GM19240 (cell line): Measurements from ENCODE around the gene OSGEPL1.
"Not testable (repeated sequence)": the region's sequence is repeated elsewhere in the genome, so short reads cannot be mapped to it uniquely, and the experiment has no call there.

Experiments used
- DNase-seq: peaks from one replicate; pipeline ENCODE4 v3.0.0; 2011; ENCODE audit warnings: low spot score; ENCODE audit not compliant: insufficient read length

The OSGEPL1 gene

DNA sequence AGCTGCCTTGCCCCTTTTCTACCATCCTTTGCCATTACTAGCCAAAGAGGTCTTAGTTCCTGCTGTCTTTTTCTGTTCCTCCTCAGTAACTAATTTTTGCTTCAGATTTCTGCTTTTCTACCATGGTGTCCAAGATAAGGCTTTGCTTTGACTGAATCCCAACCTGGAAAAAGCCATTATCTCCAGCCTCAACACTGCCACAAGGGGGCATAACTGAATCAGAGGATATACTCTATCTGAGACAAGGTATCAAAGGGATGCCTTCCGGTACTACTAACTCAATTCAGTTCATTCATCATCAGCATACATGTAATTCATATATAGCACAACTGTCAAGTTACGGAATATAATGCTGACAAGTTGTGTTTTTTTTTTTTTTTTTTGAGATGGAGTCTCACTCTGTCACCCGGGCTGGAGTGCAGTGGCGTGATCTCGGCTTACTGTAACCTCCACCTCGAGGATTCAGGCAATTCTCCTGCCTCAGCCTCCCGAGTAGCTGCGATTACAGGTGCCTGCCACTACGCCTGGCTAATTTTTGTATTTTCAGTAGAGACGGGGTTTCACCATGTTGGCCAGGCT lies 11.4 kb downstream of the OSGEPL1 start:
- peak; percentile 8 for DNase-seq

DNA sequence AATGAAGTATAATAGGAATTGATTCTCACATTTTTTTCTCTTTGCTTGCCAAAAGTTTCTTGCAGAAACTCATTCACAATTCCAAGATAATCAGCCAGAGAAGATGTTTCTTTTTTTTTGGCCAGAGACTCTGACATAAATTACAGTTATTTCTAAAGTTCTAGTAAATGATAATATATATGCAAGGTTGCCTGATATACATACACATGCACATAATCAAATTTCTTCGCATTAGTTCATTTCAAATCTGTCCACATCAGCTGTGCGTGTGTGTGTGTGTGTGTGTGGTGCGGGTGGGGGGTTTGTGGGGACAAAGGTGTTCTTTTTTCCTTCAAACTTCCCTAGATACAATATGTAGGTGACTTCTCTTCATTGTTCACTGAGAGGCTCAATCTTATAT lies 33.2 kb downstream of the OSGEPL1 start:
- DNase-seq = no peak

DNA sequence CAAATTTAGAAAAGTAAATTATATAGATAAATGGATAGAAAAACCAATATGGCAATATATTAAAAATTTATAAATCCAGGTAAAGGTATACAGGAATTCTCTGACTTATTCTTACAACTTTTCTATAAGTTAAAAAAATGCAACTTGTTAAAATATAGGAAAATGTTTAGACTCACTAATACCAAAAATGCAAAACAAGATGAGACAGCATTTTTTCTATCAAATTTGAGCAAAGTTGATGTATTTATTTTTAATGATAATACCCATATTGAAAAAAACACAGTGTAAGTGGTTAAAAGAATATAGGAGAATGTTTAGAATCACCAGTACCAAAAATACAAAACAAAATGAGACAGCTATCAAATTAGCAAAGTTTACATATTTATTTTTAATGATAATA lies 35.7 kb downstream of the OSGEPL1 start:
- no peak for DNase-seq

DNA sequence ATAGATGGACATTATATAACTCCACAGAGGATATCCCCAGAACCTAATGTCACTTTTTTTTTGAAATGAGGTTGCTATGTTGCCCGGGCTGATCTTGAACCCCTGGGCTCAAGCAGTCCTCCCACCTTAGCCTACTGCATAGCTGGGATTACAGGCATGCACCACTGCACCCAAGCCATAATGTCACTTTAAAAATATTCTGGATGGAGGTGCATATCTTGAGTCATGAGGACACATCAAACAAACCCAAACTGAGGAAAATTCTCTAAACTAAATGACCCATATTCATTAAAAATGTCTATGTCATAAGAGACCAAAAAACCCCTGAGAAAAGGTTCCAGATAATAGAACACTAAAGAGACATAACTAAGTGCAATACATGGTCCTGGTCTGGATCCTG lies 36.3 kb downstream of the OSGEPL1 start:
- DNase-seq = no peak

DNA sequence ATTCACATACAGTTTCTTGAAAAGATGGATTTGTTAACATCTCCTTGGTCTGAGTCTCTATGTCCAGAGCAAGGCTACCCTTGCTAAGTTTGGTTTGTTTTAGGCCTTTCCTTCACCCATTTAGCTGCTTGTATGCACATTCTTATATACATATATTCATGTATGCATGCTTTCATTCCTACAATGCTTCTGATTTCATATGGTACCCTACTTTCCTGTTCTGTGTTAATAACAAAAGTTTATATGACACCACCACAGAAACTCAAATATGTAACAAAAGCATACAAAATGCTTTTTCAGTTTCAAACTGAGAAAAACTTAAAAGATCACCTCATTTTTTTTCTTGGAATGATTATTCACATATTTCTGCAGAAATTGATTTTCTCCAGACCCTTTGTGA lies 39.4 kb downstream of the OSGEPL1 start:
- no peak for DNase-seq

DNA sequence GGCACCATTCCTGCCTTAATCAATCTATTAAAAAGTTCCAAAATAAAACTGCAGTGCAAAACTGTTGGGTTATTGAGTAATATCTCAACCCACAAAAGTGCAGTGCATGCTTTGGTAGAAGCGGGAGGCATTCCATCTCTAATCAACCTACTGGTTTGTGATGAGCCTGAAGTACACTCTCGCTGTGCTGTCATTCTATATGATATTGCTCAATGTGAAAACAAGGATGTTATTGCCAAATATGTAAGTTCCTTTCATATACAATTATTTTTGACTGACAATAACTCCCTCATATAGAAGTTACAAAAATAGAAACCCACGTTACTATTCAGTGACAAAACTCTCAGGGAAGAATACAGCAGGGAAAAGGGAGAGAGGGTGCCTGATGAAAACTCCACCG lies 43.0 kb downstream of the OSGEPL1 start:
- no peak for DNase-seq

DNA sequence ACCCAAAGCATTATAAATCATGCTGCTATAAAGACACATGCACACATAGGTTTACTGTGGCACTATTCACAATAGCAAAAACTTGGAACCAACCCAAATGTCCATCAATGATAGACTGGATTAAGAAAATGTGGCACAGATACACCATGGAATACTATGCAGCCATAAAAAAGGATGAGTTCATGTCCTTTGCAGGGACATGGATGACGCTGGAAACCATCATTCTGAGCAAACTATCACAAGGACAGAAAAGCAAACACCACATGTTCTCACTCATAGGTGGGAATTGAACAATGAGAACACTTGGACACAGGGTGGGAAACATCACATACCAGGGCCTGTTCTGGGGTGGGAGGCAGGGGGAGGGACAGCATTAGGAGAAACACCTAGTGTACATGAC lies 45.0 kb downstream of the OSGEPL1 start:
- not testable (repeated sequence) for DNase-seq

DNA sequence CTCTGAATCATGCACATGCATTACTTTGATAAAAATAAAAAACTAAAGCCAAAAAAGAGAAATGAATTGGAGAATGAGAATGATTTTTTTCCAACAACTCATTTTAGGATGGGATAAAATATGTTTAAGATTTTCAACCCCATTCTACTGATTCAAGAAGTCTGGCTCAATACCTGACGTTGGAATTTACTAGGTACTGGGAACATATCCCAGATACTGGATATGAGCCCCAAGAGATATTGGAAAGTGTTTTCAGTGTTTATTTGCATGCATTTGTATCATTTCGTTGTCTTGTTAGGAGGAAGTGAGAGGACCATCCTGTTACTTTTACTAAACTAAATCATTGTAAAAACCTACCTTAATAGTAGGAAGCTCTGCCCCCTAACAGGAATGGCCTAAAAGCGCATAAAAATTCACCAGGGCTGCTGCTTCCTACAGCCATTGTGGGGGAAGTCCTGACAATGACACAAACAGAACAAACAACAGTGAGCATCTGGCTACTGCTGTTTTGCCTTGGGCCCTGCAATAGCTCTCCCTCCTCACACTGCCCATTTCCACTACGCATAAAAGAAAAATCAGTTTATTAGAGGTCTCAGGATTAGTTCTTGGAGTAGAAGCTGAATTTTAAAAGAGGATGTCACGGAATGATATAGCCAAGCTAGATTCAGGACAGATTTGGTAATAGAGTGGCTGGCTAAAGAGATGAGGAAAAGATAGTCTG lies 52.9 kb downstream of the OSGEPL1 start:
- no peak for DNase-seq

DNA sequence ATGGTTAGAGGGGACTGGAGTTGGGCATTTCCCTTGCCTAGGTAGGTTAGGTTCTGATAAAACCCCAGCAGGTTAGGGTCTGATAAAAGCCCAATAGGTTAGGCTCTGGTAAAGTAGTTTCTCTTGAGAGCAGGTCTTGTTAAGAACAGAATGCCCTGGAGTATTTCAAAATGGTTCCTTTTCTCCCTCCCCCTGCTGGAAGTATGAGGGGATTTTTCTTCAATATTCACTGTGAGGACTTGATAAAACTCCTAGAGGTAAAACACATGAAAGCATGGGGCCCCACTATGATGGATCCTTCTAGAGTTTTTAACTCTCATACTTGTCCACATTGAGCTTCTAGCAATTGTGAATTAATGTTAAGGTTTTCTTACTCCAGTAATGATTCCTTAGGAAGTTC lies 60.5 kb downstream of the OSGEPL1 start:
- no peak for DNase-seq

DNA sequence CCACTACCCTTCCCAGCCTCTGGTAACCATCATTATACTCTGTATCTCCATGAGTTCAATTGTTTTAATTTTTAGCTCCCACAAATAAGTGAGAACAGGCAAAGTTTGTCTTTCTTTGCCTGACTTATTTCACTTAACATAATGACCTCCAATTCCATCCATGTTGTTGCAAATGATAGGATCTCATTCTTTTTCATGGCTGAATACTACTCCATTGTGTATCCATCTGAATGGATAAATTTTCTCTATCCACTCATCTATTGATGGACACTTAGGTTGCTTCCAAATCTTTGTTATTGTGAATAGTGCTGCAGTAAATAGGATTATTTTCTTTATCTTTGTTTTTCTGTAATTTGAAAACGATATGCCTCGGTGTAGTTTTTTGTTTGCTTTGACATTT lies 61.9 kb downstream of the OSGEPL1 start:
- no peak for DNase-seq

DNA sequence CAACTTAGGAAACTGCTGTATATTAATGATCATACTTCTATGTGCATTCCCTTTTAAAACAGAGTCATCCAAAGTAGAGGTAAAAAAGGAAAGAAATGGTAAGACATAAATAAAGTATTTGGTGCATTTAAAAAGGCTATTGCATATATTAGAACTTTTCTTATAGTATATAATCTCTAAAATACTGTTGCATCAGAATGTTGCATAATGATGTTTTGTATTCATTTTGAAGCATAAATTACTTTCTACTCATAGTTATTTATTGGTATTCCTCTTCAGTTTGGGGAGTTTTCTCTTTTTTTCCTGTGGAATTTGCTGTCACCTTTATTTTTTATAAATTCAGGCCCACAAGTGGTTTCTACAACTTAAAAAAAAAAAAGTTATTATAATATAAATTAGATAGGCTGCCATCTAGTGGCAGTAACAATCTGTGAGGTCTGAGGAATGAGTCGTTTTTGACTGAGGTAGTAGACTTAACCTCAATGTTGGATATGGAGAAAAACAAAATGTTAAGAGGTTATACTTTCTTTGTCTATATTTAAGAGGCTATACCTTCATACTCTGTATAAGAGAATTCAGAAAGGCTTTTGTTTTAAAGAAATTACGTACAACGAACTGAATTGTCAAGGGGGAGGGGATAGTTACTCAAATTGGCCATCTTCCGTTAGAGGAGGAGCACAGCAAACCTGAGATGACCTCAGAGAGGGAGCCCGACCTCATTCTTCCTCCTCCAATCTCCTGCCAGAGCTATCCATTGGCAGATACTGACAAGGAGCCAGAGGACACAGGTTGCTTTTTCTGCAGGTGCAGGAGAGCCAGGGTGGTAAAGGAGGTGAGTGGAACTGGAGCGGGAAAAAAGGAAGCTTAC lies 64.3 kb downstream of the OSGEPL1 start:
- no peak for DNase-seq
